Skeletal muscle cell (primary cell): Measurements from ENCODE around the gene EML1.

ENCODE experiments used
- DNase-seq: peaks from one replicate; pipeline ENCODE4 v3.0.0-alpha.2; 2010; ENCODE audit warnings: low read depth
- H3K4me3 ChIP-seq: 2 replicates; pipeline ENCODE4 v1.5.1; 2011; ENCODE audit warnings: low read depth, mild to moderate bottlenecking, control low read depth, low read length, moderate library complexity

Gene EML1

GRCh38 chr14:99971087-99971940 is 178.1 kb downstream of the EML1 start:
- peak; percentile 51 for DNase-seq
- H3K4me3 ChIP-seq, result peak overlapping the region; percentile 92

DNA sequence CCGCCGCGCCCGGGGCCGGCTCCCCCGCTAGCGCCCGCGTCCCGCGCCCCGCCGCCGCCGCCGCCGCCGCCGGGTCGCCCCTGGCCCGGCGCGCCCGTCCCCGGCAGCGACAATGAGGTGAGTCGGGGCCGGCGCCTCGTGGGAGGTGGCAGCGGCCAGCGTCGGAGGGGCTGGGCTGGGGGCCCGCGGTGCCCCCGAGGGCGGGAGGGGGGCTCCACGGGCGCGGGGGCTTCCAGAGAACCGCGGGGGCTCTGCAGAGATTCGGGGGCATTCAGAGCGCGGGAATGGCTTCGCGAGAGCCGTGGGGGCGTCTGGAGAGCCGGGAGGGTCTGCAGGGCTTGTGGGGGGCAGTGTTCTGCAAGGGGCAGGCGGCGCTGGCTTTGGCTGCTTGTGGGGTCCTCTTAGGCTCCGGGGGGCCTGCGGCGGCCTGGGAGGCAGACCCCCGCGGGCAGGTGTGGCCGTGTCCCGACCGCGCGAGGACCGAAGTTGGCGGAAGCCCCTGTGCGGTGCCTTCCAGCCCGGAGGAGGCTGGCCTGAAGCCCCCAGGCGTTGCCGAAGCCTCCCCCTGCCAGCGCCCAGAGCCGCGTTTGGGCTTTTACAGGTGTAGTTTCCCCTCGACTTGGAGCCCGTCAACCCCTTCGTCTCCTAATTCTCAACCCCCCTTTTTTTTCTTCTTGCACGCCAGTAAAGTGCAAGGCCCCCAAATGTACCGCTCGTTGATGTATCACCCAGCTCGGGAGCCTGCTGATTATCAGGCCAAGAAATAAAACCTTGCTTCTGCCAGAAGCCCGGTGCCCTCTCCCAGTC is 178.9 kb downstream of the EML1 start:
- peak overlapping the region; percentile 92 for H3K4me3 ChIP-seq
- DNase-seq, result no peak

- DNase-seq, result no peak
- peak overlapping the region; percentile 92 for H3K4me3 ChIP-seq
These were observed 179.7 kb downstream of the EML1 start for GRCh38 chr14:99972748-99973466.

DNA sequence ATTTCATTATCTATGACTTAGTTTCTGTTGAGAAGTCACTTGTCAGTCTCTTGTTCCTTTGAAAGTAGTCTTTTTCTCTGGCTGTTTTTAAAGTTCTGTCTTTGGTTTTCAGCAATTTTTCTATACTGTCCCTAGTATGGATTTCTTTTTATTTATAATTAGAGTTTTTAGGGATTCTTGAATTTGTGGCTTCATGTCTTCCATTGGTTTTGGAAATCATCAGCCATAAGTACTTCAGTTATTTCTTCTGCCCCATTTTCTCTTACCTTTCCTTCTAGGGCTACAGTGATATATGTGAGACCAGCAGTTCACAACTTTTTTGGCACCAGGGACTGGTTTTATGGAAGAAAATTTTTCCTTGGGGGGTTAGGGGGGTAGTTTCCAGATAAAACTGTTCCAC is 182.0 kb downstream of the EML1 start:
- H3K4me3 ChIP-seq, result no peak overlapping the region
- DNase-seq, result no peak

DNA sequence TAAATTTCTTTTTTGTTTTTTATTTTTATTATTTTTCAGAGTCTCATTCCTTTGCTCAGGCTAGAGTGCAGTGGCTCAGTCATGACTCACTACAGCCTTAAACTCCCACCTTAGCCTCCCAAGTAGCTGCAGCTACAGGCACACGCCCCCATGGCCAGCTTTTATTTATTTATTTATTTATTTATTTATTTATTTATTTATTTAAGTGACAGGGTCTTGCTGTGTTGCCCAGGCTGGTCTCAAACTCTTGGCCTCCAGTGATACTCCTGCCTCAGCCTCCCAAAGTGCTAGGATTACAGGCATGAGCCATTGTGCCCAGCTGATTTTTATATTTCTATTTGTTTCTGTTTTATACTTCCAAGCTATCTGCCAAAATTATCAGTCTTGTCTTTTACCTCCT is 182.8 kb downstream of the EML1 start:
- no peak for DNase-seq
- H3K4me3 ChIP-seq, result no peak overlapping the region

DNA sequence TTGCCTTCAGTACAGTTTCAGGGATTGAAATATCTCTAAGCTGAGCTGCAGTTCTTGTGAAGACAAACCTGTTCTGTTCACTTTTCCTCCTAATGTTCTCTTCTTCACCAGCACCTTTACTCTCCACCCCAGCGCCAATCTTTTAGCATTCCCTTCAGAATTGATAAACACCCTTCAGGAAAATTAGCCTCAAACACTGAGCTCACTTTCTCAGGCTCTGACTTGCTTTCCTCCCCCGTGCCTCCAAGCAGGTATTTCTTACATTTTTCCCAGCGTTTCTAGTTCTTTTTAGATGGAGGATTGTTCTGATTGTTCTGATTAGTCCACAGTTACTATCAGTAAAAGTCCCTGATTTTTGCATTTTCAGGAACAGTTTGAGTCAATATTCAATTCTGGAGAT is 183.5 kb downstream of the EML1 start:
- no peak for DNase-seq
- no peak overlapping the region for H3K4me3 ChIP-seq

- DNase-seq, result no peak
- H3K4me3 ChIP-seq, result no peak overlapping the region
These were observed 187.1 kb downstream of the EML1 start for GRCh38 chr14:99980299-99980698.

GRCh38 chr14:99981806-99982205 is 188.6 kb downstream of the EML1 start:
- H3K4me3 ChIP-seq, result no peak overlapping the region
- no peak for DNase-seq

DNA sequence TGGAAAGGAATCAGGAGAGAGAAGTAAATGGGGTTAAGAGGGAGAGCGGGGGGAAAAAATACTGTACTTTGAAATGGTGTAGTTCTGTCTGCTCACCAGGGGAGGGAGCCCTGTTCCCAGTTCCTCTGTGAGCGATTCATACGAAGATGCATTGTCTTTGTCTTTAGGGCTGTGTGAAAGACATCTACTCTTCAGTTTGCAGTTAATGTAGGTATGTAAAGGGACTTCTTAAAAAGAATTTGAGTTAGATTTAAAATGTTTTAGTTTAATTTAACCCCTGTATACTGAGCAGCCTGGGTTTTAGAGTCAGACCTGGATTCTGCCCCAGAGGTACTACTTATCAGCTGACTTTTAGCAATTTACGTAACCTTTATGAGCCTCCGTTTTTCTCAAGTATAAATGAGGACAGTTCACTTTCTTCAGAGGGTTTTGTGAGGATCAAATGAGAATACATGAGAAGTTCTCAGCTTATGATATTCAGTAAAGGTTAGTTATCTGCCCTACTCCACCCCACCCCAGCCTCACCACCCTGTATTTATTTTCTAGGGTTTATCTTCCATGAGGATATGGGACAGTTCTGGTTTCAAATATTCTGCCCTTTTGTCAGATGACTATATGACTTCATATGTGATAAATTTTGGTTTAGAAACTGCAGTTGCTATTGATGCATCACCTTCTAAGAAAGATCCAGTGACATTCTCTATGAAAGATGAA is 189.5 kb downstream of the EML1 start:
- peak; percentile 25 for DNase-seq
- no peak overlapping the region for H3K4me3 ChIP-seq

- no peak for DNase-seq
- H3K4me3 ChIP-seq, result no peak overlapping the region
These were observed 190.2 kb downstream of the EML1 start for GRCh38 chr14:99983251-99984015.

DNA sequence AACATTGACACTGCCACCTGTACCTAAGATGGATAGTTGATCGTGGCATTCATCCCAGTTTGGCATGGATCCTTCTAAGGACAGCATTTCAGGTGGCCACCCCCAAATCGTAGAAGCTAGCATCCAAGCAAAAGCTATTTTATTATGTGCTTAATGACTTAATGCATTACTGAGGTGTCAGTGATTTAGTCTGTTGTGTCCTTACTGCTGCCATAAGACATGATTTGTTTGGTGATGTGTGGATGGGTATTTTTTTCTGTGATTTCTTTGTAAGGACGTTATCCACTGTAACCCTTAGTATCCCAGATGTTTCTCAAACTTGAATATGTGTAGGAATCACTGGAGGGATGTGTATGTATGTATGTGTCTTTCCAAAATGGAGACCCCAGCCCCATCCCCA is 190.8 kb downstream of the EML1 start:
- no peak for DNase-seq
- H3K4me3 ChIP-seq, result no peak overlapping the region

- H3K4me3 ChIP-seq, result no peak overlapping the region
- DNase-seq, result no peak
These were observed 193.2 kb downstream of the EML1 start for GRCh38 chr14:99986396-99986795.

GRCh38 chr14:99989032-99989431 is 195.8 kb downstream of the EML1 start:
- DNase-seq, result no peak
- no peak overlapping the region for H3K4me3 ChIP-seq

- no peak overlapping the region for H3K4me3 ChIP-seq
- DNase-seq, result no peak
These were observed 197.3 kb downstream of the EML1 start for GRCh38 chr14:99990268-99991170.

DNA sequence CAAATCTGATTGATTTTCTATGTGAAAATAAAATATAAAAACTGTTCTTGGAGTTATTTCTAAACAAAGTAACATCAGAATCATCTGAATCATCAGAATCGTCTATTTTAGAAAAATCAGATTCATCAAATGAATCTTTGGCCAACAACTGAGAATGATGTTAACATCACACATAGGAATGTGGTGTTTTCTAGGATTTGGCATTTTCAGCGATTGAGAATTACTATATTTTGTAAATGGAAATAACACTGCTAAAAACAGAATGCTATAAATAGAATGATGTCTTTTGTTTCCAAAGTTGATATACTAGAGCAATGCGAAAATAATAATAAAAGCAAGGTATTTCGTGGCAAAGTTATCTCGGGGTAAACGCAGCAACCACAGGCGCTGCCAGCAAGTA is 198.1 kb downstream of the EML1 start:
- no peak overlapping the region for H3K4me3 ChIP-seq
- DNase-seq, result no peak
